Activated CD8-positive, alpha-beta T cell treated with anti-CD3 and anti-CD28 coated beads for 36 hours (primary cell): Measurements from ENCODE around the gene DUSP21. TPM values are rescaled to one million over a fixed set of nuclear protein-coding genes. Genes with fewer than 3 reads are reported as not detected.

Experiments
- ATAC-seq: fragments of 200-7000 bp; cut with Tn5 transposase; one replicate; pipeline ENCODE4 v1.10.0; 2021; ENCODE audit warnings: mild to moderate bottlenecking, moderate library complexity
- CTCF ChIA-PET: fragments of 350-600 bp; sonication (Branson Sonifier 250); formaldehyde crosslinking; loops from one replicate; lab custom pipeline; 2021; ENCODE audit warnings: antibody characterized with exemption; lab: Charles Lee
- POLR2A ChIA-PET: fragments of 350-600 bp; sonication (Branson Sonifier 250); formaldehyde crosslinking; loops from one replicate; lab custom pipeline; 2021; ENCODE audit warnings: antibody characterized with exemption; lab: Charles Lee
- DNase-seq: peaks from one replicate; pipeline ENCODE4 v3.0.0-alpha.2; 2020
- H3K27ac Mint-ChIP-seq: one replicate; pipeline ENCODE4 v1.8.0; 2021; ENCODE audit warnings: mild to moderate bottlenecking, mixed read lengths
- H3K27me3 Mint-ChIP-seq: one replicate; pipeline ENCODE4 v1.8.0; 2021; ENCODE audit warnings: mixed read lengths
- H3K36me3 Mint-ChIP-seq: one replicate; pipeline ENCODE4 v1.8.0; 2021; ENCODE audit warnings: low read depth, mixed read lengths
- H3K4me1 Mint-ChIP-seq: one replicate; pipeline ENCODE4 v1.8.0; 2021; ENCODE audit warnings: low read depth, mixed read lengths
- H3K4me3 Mint-ChIP-seq: one replicate; pipeline ENCODE4 v1.8.0; 2021; ENCODE audit warnings: mild to moderate bottlenecking, moderate library complexity, mixed read lengths
- H3K9me3 Mint-ChIP-seq: one replicate; pipeline ENCODE4 v1.8.0; 2021; ENCODE audit warnings: mixed read lengths
- CTCF ChIP-seq: fragments of 200-600 bp; IDR thresholded peaks from one replicate; pipeline ENCODE4 v1.8.0; 2022; ENCODE audit warnings: antibody characterized with exemption, mild to moderate bottlenecking
- intact Hi-C: fragments of 100-400 bp; cut with micrococcal nuclease; formaldehyde crosslinking; loops from one replicate; pipeline ENCODE4 v1.10.0; 2022
- total RNA-seq, 2 experiments: library from RNA; stranded (reverse); gene quantifications; one replicate each; pipeline ENCODE4 v1.2.3, GENCODE V29; 2021

Gene DUSP21
- total RNA-seq, 2 experiments from 2014 or later = not detected

GRCh38 chrX:44891642-44892041, 47.8 kb downstream of the DUSP21 start:
- ATAC-seq = no peak
- Mint-ChIP-seq H3K27me3 (no peaks in the 10 kb centered on the region), H3K27ac (no peak overlapping the region), H3K4me3 (no peak overlapping the region), H3K9me3 (peaks cover 2% of the 10 kb centered on the region), H3K36me3 (peaks cover 12% of the 10 kb centered on the region), H3K4me1 (peaks cover 25% of the 10 kb centered on the region)
- DNase-seq = no peak
- intact Hi-C loops = no loop called here
- ChIA-PET CTCF (no interaction called here), POLR2A (interaction anchor here (1.2 kb wide), 1 partner anchor 16 kb away, joined by 5 read pairs; no protein-coding TSS in a partner anchor)
- TF ChIP-seq CTCF = no peak

Other genes starting within 250 kb of the DUSP21 start
- 10 to 100 TPM; 18.9 to 21.1 TPM for gene KDM6A, start 29.2 kb downstream of the DUSP21 start, total RNA-seq